GM19455 (cell line): ENCODE data around the gene TNFRSF25.
"Not testable (repeated sequence)": the region's sequence is repeated elsewhere in the genome, so short reads cannot be mapped to it uniquely, and the experiment has no call there.

Source experiments
- ATAC-seq: cut with Tn5 transposase; IDR thresholded peaks from one replicate; pipeline ENCODE4 v1.9.1; 2021; ENCODE audit not compliant: unreplicated experiment

The TNFRSF25 gene

GRCh38 chr1:6437012-6437700 is 28.8 kb downstream of the TNFRSF25 start:
- ATAC-seq = not testable (repeated sequence)

- not testable (repeated sequence) for ATAC-seq
These were observed 29.7 kb downstream of the TNFRSF25 start for GRCh38 chr1:6436277-6436676.

DNA sequence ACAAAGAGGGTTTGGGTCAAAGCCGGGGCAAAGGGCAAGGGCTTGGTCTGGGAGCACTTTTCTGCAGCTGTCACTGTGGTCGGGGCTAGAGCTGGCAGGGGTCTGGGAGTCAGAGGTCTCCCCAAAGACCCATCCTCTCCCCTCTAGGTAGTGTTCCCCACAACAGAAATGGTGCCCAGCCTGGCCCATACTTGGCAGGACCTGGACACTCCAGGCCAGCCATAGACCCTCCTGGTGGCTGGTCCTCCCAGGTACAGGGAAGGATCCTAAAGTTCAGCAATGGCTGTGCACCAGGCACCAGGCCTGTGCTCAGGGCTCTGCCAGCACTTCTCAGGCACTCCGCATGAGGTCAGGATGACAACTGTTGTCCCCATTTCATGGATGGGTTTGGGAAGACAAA is 30.4 kb downstream of the TNFRSF25 start:
- no peak for ATAC-seq

GRCh38 chr1:6435129-6435528 is 30.8 kb downstream of the TNFRSF25 start:
- no peak for ATAC-seq

DNA sequence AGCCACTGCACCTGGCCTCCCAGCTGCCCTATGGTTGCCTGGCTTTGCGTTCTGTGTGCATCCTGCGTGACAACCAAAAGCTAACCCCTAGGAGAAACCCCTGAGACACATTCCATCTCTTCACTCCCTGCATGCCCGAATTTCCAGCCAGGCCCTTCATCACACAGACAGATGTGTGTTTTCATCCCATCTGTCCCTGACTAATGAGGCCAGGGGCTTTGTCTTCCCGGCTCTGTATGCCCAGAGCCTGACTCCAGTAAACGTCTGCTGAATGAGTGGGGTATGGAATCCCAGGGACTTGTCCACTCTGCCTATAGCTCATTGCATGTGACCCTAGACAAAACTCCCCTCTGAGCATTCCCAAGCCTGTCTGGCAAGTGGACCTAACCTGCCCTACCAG is 31.8 kb downstream of the TNFRSF25 start:
- no peak for ATAC-seq

GRCh38 chr1:6431645-6432579 is 34.1 kb downstream of the TNFRSF25 start:
- not testable (repeated sequence) for ATAC-seq

DNA sequence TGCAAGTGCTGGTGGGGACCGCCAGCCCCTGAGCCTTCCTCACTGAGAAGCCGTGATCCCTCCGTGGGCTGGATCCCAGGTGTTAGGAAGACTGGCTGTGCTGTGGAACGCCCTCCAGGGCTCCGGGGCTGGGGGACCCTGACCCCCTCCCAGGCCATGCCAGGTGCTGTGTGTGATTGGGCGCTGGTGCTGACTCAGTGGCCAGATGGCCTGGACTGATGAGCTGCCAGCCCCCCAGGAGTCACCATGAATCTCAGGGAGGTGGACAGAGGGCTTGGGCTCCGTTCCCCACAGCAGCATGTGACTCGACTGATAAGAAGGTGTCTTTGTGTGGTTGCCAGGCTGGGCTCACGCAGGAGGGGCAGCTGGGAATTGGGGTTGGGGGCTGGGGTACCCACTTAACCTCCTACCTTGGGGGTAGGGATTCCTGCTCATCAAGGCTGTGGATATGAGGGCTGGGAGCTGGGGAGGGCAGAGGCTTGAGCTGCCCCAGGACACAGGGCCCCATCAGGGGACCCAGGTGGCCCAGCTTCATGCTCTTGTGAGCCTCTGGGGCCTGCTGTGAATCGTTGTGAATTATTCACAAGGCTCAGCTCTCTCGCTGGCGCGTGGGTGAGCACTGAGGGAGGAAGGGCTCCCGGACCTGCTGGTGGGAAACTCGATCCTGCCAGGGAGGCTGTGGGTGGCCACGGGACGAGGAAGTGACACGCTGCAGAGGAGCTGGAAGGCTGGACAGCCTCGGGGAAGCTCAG is 36.1 kb downstream of the TNFRSF25 start:
- not testable (repeated sequence) for ATAC-seq

DNA sequence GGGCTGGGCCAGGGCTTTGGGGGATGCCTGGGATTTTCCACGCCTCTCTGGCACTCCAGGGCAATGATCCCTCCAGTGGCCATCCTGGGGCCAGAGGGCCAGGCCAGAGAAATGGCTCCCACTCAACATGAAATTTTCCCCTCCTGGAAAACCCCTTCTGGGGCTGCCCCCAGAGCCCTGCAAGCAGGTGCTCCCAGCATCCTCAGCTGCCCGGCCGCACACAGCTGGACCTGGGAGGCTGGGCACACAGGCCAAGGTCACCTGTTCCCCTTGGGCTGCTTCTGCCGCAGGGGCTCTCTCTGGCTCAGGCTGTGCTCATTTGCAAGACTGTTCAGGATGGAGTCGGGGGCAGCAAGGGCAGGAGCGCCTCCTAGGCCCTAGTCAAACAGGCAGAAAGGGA is 37.5 kb downstream of the TNFRSF25 start:
- not testable (repeated sequence) for ATAC-seq

- no peak for ATAC-seq
These were observed 38.3 kb downstream of the TNFRSF25 start for GRCh38 chr1:6427441-6428390.

DNA sequence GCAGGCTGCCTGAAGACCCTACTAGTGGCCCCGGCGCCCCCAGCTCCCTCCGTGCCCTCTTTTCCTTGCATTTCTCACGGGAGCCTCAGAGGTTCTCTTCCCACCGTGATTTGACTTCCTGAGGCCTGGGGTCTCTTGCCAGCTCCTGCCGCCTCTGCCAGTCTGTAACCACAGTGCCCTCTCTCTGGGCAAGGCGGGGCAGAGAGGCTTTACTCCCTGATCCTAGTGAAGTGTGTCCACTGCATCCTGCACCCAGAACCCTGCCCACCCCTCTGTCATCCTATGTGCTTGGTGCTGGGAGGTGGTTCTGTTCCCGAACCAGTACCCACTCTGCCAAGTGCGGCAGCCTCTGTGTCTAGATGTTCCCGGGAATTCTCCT is 39.0 kb downstream of the TNFRSF25 start:
- no peak for ATAC-seq

DNA sequence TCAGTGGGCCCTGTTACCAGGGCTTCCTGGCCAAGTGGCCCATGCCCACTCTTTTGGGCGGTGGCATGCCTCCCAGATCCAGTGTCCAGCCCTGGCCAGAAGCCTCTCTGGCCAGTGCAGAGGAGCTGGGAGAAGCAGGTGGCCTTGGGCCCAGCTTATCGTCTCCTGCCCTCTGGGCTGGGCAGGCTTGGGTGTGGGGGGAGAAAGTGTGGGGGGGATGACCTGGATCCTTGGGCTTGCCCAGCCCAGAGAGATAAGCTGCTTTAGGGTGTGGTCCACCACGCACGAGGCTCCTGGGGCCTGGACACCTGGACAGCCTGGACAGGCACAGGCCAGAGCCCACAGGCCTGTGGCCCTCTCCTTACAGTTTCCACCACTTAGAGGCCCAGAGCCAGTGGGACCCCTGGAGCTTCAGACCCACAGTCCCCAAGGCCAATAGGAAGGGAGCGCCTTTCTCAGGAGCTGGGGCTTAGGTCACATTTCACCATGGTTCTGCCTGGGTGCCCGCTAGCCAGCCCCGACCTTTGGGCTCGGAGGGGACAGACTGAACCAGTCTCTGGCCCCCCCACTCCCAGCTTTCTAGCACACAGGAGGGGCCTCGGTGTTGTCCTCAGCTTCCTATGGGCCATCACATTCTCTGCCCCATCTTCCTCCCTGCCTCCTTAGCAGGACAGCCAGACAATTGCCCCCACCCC is 39.5 kb downstream of the TNFRSF25 start:
- no peak for ATAC-seq

GRCh38 chr1:6425658-6426057 is 40.3 kb downstream of the TNFRSF25 start:
- ATAC-seq = no peak

DNA sequence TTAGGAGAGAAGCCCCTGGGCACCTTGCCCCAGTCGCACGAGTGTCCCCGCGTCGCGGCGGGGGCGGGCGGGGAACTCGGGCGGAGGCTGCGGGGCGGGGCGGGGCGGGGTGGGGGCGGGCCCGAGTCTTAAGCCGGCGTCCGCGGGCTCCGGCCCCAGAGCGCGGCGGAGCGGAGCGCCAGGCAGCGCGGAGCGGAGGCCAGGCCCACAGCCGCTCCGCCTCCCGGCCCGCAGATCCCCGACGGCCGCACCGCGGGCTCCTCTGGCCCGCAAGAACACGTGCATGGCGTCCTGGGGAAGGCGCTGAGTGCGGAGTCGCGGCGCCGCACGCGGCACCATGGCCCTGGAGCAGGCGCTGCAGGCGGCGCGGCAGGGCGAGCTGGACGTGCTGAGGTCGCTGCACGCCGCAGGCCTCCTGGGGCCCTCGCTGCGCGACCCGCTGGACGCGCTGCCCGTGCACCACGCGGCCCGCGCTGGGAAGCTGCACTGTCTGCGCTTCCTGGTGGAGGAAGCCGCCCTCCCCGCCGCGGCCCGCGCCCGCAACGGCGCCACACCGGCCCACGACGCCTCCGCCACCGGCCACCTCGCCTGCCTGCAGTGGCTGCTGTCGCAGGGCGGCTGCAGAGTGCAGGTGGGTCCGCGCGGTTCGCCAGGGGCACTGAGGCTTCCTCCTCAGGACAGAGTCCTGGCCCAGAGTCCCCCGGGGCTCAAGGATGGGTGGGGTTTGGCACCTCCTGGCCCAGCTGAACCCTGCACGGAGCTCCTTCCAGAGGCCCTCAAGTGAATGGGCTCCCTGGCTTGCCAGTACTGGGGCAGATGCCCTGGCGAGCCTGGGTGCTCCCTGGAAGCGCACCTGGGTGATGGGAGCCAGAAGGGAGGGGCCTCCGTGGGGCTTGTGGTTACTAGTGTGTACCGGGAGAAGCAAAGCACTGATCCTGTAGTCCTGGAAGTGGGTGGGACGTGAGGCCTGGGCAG is 41.1 kb downstream of the TNFRSF25 start, which contains the start of gene ESPN:
Gene ESPN, plus strand, starts transcription at position 158 of the 975 bp plus-strand sequence. Its CDS starts 180 bp downstream, at position 338.
- no peak for ATAC-seq

DNA sequence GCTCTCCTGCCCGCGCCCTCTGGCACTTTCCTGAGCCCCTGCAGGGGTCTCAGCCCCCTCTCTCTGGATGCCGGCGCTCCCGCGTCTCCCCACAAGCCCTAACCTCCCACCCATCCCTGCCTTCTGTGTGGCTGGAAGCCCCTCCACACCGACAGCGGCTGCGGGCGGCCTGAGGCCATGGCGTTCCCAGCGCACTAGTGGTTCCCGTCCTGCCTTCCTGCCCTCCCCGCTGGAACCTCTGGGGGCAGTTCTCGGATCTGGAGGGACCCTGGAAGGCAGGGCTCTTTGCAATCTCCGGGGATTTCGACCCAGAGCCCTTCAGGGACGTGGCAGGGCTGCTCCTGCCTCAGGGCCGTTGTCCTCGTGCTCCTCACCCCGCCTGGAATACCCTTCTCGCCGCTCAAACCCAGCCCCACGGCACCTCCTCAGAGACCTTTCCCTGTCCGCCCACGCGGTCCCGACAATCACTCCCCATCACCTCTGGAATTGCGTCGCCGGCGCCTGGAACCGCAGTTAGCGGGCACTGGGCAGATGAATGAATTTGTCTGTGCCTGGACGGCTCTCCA is 41.9 kb downstream of the TNFRSF25 start:
- no peak for ATAC-seq

DNA sequence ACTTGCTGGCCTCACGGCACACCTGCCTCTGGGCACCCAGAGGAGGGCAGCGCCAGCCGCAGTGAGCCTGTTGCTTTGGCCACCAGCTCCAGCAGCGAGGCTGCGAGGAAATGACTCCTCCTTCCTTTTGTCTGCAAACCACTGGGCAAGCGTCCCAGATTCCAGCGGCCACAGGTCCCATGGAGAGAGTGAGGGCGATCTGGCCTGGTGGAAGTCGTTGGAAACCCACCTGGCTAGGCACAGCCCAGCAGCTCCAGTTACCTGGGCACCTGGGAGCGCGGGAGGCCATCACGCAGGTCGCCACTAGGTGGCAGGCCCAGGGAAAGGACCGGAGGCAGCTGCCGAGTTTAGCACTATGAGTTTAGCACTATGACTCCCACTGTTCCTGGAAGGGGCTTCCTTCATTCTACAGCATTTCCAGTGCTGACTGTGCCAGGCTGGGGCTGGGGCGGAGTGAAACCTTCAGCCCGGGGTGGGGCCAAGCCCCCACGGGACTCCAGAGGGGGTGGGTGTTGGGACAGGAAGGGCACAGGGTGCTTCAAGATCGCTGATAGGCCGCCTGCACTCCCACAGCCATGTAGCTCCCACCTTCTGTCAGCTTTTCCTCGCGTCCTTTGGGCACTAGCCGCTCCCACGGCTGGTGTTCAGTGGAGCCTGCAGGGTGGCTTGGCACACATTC is 42.5 kb downstream of the TNFRSF25 start:
- no peak for ATAC-seq

DNA sequence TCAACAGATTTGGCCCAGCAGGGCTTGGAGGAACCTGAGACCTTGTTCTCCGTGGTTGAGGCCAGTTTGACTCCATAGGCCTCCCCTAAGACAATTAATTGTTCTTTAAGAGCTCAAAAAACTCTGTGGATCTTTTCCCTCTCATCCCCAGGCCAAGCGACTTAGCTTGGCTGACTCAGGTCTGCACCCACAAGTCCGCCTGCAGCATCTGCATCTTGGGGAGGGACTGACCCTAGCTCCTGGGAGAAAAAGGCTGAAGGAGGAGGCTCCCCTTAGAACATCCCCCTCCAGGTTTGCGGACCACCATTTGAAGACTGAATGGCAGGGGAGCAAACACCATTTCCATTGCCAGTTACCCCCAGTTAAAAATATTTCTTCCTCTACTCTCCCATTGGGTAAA is 44.7 kb downstream of the TNFRSF25 start:
- no peak for ATAC-seq

- no peak for ATAC-seq
These were observed 45.4 kb downstream of the TNFRSF25 start for GRCh38 chr1:6420454-6421042.
